GM12878 (cell line): ENCODE data around the gene TUSC7. TPM values are rescaled to one million over a fixed set of nuclear protein-coding genes. Genes with fewer than 3 reads are reported as not detected.

ENCODE experiments used
- ATAC-seq: fragments of 200-7000 bp; cut with Tn5 transposase; 3 replicates; pipeline ENCODE4 v1.9.1; 2020; ENCODE audit warnings: mild to moderate bottlenecking, moderate library complexity
- Bru-seq: library from RNA; stranded (reverse); fragments of 400-500 nt; gene quantifications from one replicate; lab custom pipeline; 2021; lab: Mats Ljungman, UMichigan
- BruChase-seq, 2 experiments: library from RNA; stranded (reverse); fragments of 400-500 nt; gene quantifications; one replicate each; lab custom pipeline; 2021; lab: Mats Ljungman, UMichigan
- BruUV-seq: library from RNA; stranded (reverse); fragments of 400-500 nt; replicated peaks from 2 replicates; lab custom pipeline; 2021; lab: Mats Ljungman, UMichigan
- CTCF ChIA-PET: fragments of 300-600 bp; sonication (Branson Sonifier 250); formaldehyde crosslinking; extraction: SDS; loops from one replicate; lab custom pipeline; 2021; ENCODE audit warnings: inconsistent platforms; lab: Yijun Ruan, JAX
- POLR2A ChIA-PET: fragments of 350-600 bp; formaldehyde crosslinking; extraction: SDS; loops from one replicate; lab custom pipeline; 2021; ENCODE audit warnings: inconsistent platforms; lab: Charles Lee
- RAD21 ChIA-PET: fragments of 300-600 bp; sonication (Branson Sonifier 250); formaldehyde crosslinking; loops from one replicate; lab custom pipeline; 2023; ENCODE audit warnings: antibody characterized with exemption; ENCODE audit not compliant: unreplicated experiment; lab: Charles Lee
- SMC1A ChIA-PET: fragments of 300-600 bp; sonication (Branson Sonifier 250); formaldehyde crosslinking; loops from one replicate; lab custom pipeline; 2023; ENCODE audit not compliant: unreplicated experiment, uncharacterized antibody; lab: Charles Lee
- DNase-seq: peaks from one replicate; pipeline ENCODE4 v3.0.0-alpha.2; 2011; ENCODE audit warnings: low read depth, low spot score
- FAIRE-seq: peaks from 3 replicates; lab custom pipeline; 2011; peaks lifted over from hg19 to GRCh38; lab: Jason Lieb, UNC
- H2AFZ ChIP-seq: 2 replicates; pipeline ENCODE4 v1.6.0; 2011; ENCODE audit warnings: low read depth, low read length, control low read depth; ENCODE audit not compliant: control insufficient read depth
- H3K27ac ChIP-seq: 2 replicates; pipeline ENCODE4 v1.5.1; 2011; ENCODE audit warnings: control low read depth; ENCODE audit not compliant: control insufficient read depth, insufficient read depth
- H3K27me3 ChIP-seq, 2 experiments: replicated peaks in 1 of 2; 2 replicates each; pipeline versions ENCODE4 v1.6.0 to v1.6.1; 2011; ENCODE audit warnings: low read length in 1 of 2; ENCODE audit not compliant: control insufficient read depth in 2 of 2, insufficient read depth in 2 of 2
- H3K36me3 ChIP-seq, 2 experiments: 2 replicates each; pipeline ENCODE4 v1.5.1; 2011; ENCODE audit warnings: low read length in 1 of 2; ENCODE audit not compliant: control insufficient read depth in 2 of 2, insufficient read depth in 2 of 2
- H3K4me1 ChIP-seq: 2 replicates; pipeline ENCODE4 v1.6.1; 2011; ENCODE audit warnings: mild to moderate bottlenecking, low read length, moderate library complexity, mixed read lengths; ENCODE audit not compliant: control insufficient read depth, insufficient read depth
- H3K4me2 ChIP-seq: 2 replicates; pipeline ENCODE4 v1.6.0; 2011; ENCODE audit warnings: control low read depth; ENCODE audit not compliant: control insufficient read depth, insufficient read depth
- H3K4me3 ChIP-seq: fragments of 200-600 bp; sonication (generic); 2 replicates; pipeline ENCODE4 v1.5.1; 2016
- H3K79me2 ChIP-seq: 2 replicates; pipeline ENCODE4 v1.6.0; 2011; ENCODE audit warnings: low read length; ENCODE audit not compliant: control insufficient read depth, insufficient read depth
- H3K9ac ChIP-seq: 2 replicates; pipeline ENCODE4 v1.8.0; 2011; ENCODE audit warnings: low read length, control low read depth, mixed read lengths; ENCODE audit not compliant: control insufficient read depth, insufficient read depth
- H3K9me3 ChIP-seq: replicated peaks from 3 replicates; pipeline ENCODE4 v1.5.1; 2011; ENCODE audit warnings: mild to moderate bottlenecking, low read length; ENCODE audit not compliant: control insufficient read depth, insufficient read depth
- H4K20me1 ChIP-seq: 2 replicates; pipeline ENCODE4 v1.6.0; 2011; ENCODE audit not compliant: control insufficient read depth, insufficient read depth
- CEBPZ ChIP-seq: fragments of 150-350 bp; IDR thresholded peaks from 2 replicates; pipeline ENCODE4 v1.6.1; 2016; ENCODE audit warnings: low read depth, low read length
- HDAC6 ChIP-seq: fragments of 200-600 bp; sonication (generic); IDR thresholded peaks from one replicate; pipeline ENCODE4 v1.8.0; 2017; ENCODE audit warnings: antibody characterized with exemption; ENCODE audit not compliant: unreplicated experiment
- TAF1 ChIP-seq: IDR thresholded peaks from 2 replicates; pipeline ENCODE4 v1.6.1; 2011; ENCODE audit warnings: mild to moderate bottlenecking, low read depth, low read length, borderline replicate concordance
- TCF12 ChIP-seq: IDR thresholded peaks from 2 replicates; pipeline ENCODE4 v1.6.1; 2011; ENCODE audit warnings: low read depth, mild to moderate bottlenecking, low read length
- WGBS: methylation state at CpG from one replicate; pipeline ENCODE4 v1.1.6; 2016; ENCODE audit warnings: low lambda C conversion rate; ENCODE audit not compliant: insufficient replicate concordance, insufficient coverage; ENCODE audit errors: missing lambda C conversion rate; 5-methylcytosine and 5-hydroxymethylcytosine counted together
- in situ Hi-C: fragments of 300-500 bp; cut with MboI; formaldehyde crosslinking; loops from 9 replicates; pipeline ENCODE4 v1.14.3; 2018; ENCODE audit warnings: mixed read lengths
- intact Hi-C: fragments of 100-400 bp; cut with micrococcal nuclease; formaldehyde crosslinking; loops from one replicate; pipeline ENCODE4 v1.14.2; 2022; ENCODE audit not compliant: unreplicated experiment
- long read RNA-seq, 2 experiments: library from polyadenylated mRNA; unstranded; transcript quantifications; one replicate each; pipeline ENCODE4 v2.0.0, GENCODE V29; 2019 to 2020
- polyA minus RNA-seq, 3 experiments: library from RNA; depleted of rRNA, polyadenylated mRNA; stranded (reverse); fragments of >200 nt; gene quantifications; 2 replicates each; pipeline ENCODE4 v1.2.3, GENCODE V29; 2011
- polyA plus RNA-seq, 11 experiments: library from polyadenylated mRNA; depleted of rRNA in 4 of 11; unstranded in 6 of 11; stranded (reverse) in 5 of 11; fragments of >200 nt; fragmentation: Nextera tagmentation in 4 of 11; fragmentation: Illumina TruSeq in 1 of 11; extraction: Ambion mirVana in 4 of 11; extraction: Trizol in 1 of 11; gene quantifications; 1 replicate in 1 of 11; 2 replicates in 10 of 11; pipeline versions ENCODE4 v1.2.1 to v1.2.3, GENCODE V29; 2011 to 2016; ENCODE audit warnings: inconsistent platforms in 2 of 11, missing spikeins in 2 of 11, low read depth in 1 of 11
- total RNA-seq, 4 experiments: library from RNA; depleted of rRNA in 3 of 4; stranded (reverse); fragments of >200 nt in 3 of 4; fragmentation: Illumina TruSeq in 1 of 4; extraction: Trizol in 1 of 4; gene quantifications; 2 replicates each; pipeline versions ENCODE4 v1.2.1 to v1.2.3, GENCODE V29; 2013 to 2021
- TF ChIP-seq, protein P1 (sequence below): IDR thresholded peaks from 2 replicates; pipeline ENCODE4 v1.6.1; 2011; ENCODE audit warnings: borderline replicate concordance, low read depth, mild to moderate bottlenecking, moderate library complexity, low read length; ENCODE audit not compliant: insufficient read depth, poor library complexity, severe bottlenecking
- TF ChIP-seq, protein P2 (sequence below): IDR thresholded peaks from 2 replicates; pipeline ENCODE4 v1.6.1; 2011; ENCODE audit warnings: mild to moderate bottlenecking, low read depth, low read length, moderate library complexity; ENCODE audit not compliant: insufficient replicate concordance

Gene TUSC7
- not detected in 2 replicates for total RNA-seq (2013; cell fraction: nucleolus; rRNA removed)
- total RNA-seq (2014; rRNA removed) (not detected in 2 replicates), total RNA-seq (2014; rRNA removed; fragmentation: Illumina TruSeq; extraction: Trizol) (not detected in 2 replicates), total RNA-seq (2021) (not detected in 2 replicates), polyA plus RNA-seq (2011; rRNA removed) (not detected in 2 replicates), polyA plus RNA-seq (2014; fragmentation: Illumina TruSeq; extraction: Trizol) (not detected in 2 replicates), polyA plus RNA-seq (2014; fragmentation: Nextera tagmentation; extraction: Ambion mirVana) (not detected), polyA plus RNA-seq (2014; rRNA removed) (not detected in 2 replicates), polyA plus RNA-seq (2016; fragmentation: Nextera tagmentation; extraction: Ambion mirVana) (not detected), polyA minus RNA-seq (2011; rRNA and poly(A)+ RNA removed) (not detected in 2 replicates), Bru-seq, nascent RNA (not detected), BruChase-seq, experiment 1, labeled RNA remaining after a 6-hour chase (not detected), BruChase-seq, experiment 2, labeled RNA remaining after a 2-hour chase (not detected)
- polyA plus RNA-seq (2011; ENCODE audit: low read depth) = not detected
- polyA plus RNA-seq (2011; cell fraction: cytosol; rRNA removed) = not detected in 2 replicates
- not detected in 2 replicates for polyA plus RNA-seq (2011; cell fraction: nucleus; rRNA removed)
- not detected in 2 replicates for polyA plus RNA-seq (2012)
- polyA minus RNA-seq (2011; cell fraction: cytosol; rRNA and poly(A)+ RNA removed) = not detected in 2 replicates
- polyA minus RNA-seq (2011; cell fraction: nucleus; rRNA and poly(A)+ RNA removed) = not detected in 2 replicates
- long read RNA-seq, experiment 1 = 0 reads
- long read RNA-seq, experiment 2 = 0 reads

- TF ChIP-seq, protein P1, sequence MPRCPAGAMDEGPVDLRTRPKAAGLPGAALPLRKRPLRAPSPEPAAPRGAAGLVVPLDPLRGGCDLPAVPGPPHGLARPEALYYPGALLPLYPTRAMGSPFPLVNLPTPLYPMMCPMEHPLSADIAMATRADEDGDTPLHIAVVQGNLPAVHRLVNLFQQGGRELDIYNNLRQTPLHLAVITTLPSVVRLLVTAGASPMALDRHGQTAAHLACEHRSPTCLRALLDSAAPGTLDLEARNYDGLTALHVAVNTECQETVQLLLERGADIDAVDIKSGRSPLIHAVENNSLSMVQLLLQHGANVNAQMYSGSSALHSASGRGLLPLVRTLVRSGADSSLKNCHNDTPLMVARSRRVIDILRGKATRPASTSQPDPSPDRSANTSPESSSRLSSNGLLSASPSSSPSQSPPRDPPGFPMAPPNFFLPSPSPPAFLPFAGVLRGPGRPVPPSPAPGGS = no peak
- TF ChIP-seq CEBPZ = no peak
- TF ChIP-seq TAF1 = no peak
- TF ChIP-seq HDAC6 = no peak
- TF ChIP-seq, protein P2, sequence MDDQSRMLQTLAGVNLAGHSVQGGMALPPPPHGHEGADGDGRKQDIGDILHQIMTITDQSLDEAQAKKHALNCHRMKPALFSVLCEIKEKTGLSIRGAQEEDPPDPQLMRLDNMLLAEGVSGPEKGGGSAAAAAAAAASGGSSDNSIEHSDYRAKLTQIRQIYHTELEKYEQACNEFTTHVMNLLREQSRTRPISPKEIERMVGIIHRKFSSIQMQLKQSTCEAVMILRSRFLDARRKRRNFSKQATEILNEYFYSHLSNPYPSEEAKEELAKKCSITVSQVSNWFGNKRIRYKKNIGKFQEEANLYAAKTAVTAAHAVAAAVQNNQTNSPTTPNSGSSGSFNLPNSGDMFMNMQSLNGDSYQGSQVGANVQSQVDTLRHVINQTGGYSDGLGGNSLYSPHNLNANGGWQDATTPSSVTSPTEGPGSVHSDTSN = no peak
- TF ChIP-seq TCF12 = no peak
- no peaks in the 10 kb centered on the region for H3K79me2 ChIP-seq
- WGBS = 50% methylated on average over 4 of the region's 4 CpGs
- no peak within 1 kb of the TSS for H3K9ac ChIP-seq
- POLR2A ChIA-PET = no interaction called here
- no peaks in the 10 kb centered on the region for H3K9me3 ChIP-seq
- ATAC-seq (no peak), FAIRE-seq (no peak), DNase-seq (no peak)
- no peak within 1 kb of the TSS for H3K4me2 ChIP-seq
- H3K27ac ChIP-seq = no peak within 1 kb of the TSS
- no TSS peak for BruUV-seq
- CTCF ChIA-PET = no interaction called here
- intact Hi-C loops = no loop called here
- no peaks in the 10 kb centered on the region for H3K4me1 ChIP-seq
- H3K27me3 ChIP-seq = no peaks in the 10 kb centered on the region
- no peak within 1 kb of the TSS for H2AFZ ChIP-seq
- H3K4me3 ChIP-seq = no peak within 1 kb of the TSS
- no peaks in the 10 kb centered on the region for H3K36me3 ChIP-seq
- SMC1A ChIA-PET = no interaction called here
- RAD21 ChIA-PET = no interaction called here
- H4K20me1 ChIP-seq = no peaks in the 10 kb centered on the region
- in situ Hi-C loops = no loop called here
Observed at GRCh38 chr3:116709479-116709878, at the start of gene TUSC7. TUSC7 (plus strand) TSS chr3:116709779.
